ENCODE measurements around the gene GABRB1.

- TF ChIP-seq CTCF (IDR thresholded peaks at IDR 0.05), result no peak
- no peak for TF ChIP-seq POLR2A (IDR thresholded peaks at IDR 0.05)
Measured at GRCh38 chr4:47475411-47475810, 444.0 kb downstream of the GABRB1 start.
